ENCODE results near the gene TRIM40.

The TRIM40 gene

GRCh38 chr6:30149234-30149633 lies 13.3 kb downstream of the TRIM40 start:
- no peak for TF ChIP-seq CTCF (IDR thresholded peaks at IDR 0.05; ENCODE audit: low read depth, low read length)
- in situ Hi-C loops (cut with HindIII; ENCODE audit: low sequenced_read_pairs): no loop called here
- DNase-seq (ENCODE audit: low read depth, low spot score): no peak
- no peak overlapping the region for H3K4me3 ChIP-seq (ENCODE audit: low read depth, low read length)

GRCh38 chr6:30149858-30150550 lies 14.1 kb downstream of the TRIM40 start:
- in situ Hi-C loops (cut with HindIII; ENCODE audit: low sequenced_read_pairs): no loop called here
- DNase-seq (ENCODE audit: low read depth, low spot score): no peak
- H3K4me3 ChIP-seq (ENCODE audit: low read depth, low read length): no peak overlapping the region
- TF ChIP-seq CTCF (IDR thresholded peaks at IDR 0.05; ENCODE audit: low read depth, low read length): no peak

DNA sequence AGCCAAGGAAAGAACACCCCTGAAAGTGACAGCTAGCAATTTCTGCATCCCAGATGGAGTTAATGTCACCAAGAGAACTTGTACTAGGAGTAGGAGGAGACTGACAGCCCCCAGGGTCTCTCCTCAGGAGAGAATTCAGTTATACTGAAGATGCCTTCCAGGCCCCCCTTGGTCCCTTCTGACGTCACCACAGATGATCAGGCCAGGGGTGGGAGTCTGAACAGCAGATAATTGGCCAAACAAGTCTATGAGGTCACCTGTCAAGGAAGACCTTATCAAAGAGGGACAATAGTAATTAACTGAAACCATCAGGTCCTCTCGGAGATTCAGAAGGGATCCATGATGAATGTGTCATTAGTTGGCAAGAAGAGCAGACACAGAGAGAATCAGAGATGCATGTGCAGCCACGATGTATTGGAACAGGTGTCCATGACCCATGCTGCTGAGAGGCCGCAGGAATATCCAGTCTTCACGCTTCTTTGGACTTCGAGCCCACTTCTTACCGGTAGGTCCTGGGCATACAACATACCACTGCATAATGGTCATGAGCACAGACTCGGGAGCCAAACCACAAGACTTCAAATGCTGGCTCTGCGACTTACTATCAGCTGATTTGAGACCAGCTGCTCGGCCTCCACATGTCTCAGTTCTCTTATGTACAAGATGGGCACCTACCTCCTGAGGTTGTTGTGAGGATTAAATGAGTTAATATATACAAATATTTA lies 14.9 kb downstream of the TRIM40 start:
- no peak for TF ChIP-seq CTCF (IDR thresholded peaks at IDR 0.05; ENCODE audit: low read depth, low read length)
- no peak overlapping the region for H3K4me3 ChIP-seq (ENCODE audit: low read depth, low read length)
- no peak for DNase-seq (ENCODE audit: low read depth, low spot score)
- in situ Hi-C loops (cut with HindIII; ENCODE audit: low sequenced_read_pairs): no loop called here

GRCh38 chr6:30151580-30151979 lies 15.6 kb downstream of the TRIM40 start:
- no peak overlapping the region for H3K4me3 ChIP-seq (ENCODE audit: low read depth, low read length)
- no peak for DNase-seq (ENCODE audit: low read depth, low spot score)
- TF ChIP-seq CTCF (IDR thresholded peaks at IDR 0.05; ENCODE audit: low read depth, low read length): no peak
- in situ Hi-C loops (cut with HindIII; ENCODE audit: low sequenced_read_pairs): no loop called here

- in situ Hi-C loops (cut with HindIII; ENCODE audit: low sequenced_read_pairs): no loop called here
- no peak overlapping the region for H3K4me3 ChIP-seq (ENCODE audit: low read depth, low read length)
- DNase-seq (ENCODE audit: low read depth, low spot score): no peak
- TF ChIP-seq CTCF (IDR thresholded peaks at IDR 0.05; ENCODE audit: low read depth, low read length): no peak
Measured at GRCh38 chr6:30152016-30152673, 16.2 kb downstream of the TRIM40 start.

DNA sequence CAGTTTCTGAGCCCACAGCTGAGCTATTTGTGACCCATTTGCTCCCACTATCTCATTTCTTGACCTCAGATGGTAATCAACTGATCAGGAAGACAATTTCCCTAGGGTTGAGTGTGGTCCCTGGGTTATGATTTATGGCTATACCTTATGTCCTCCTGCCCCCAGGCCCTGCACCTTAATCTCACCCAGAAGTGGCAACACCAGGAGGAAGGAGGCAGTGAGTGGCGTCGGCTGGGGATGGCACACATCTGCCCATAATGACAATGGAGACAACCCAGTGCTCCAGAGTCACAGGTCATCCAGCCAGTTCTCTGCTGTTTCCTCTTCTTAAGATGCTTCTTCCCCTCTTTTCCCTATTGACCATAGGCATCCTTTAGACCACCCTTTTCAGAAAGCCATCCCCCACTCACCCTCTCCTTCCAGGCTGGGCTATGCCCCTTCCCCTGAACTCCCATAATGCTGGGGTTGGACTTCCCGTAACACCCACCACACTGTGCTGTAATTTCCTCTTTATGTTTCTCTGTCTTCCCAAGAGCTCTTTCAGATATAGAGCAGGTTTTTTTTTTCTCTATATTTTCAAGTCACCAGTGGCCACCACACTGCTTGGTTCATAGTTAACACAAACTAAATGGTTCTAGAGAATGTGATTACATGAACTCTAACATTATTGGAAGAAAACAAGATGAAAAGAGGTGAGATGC lies 17.1 kb downstream of the TRIM40 start:
- TF ChIP-seq CTCF (IDR thresholded peaks at IDR 0.05; ENCODE audit: low read depth, low read length): no peak
- no peak overlapping the region for H3K4me3 ChIP-seq (ENCODE audit: low read depth, low read length)
- in situ Hi-C loops (cut with HindIII; ENCODE audit: low sequenced_read_pairs): no loop called here
- no peak for DNase-seq (ENCODE audit: low read depth, low spot score)

Data from astrocyte of the spinal cord (primary cell).